ENCODE measurements around the gene PIM3. TPM values are rescaled to one million over a fixed set of nuclear protein-coding genes. Genes with fewer than 3 reads are reported as not detected.

PIM3 gene
- total RNA-seq, 1 experiment from 2014 or later = 86.3 TPM

- no peak overlapping the region for H3K4me3 Mint-ChIP-seq (ENCODE audit: low read depth, unreplicated experiment)
- intact Hi-C loops (cut with micrococcal nuclease; ENCODE audit: unreplicated experiment) = no loop called here
Observed at GRCh38 chr22:49924113-49924833, 36.3 kb upstream of the PIM3 start.

GRCh38 chr22:49925525-49926128 lies 34.9 kb upstream of the PIM3 start:
- Mint-ChIP-seq H3K4me3 (ENCODE audit: low read depth, unreplicated experiment) (no peak overlapping the region), H3K36me3 (ENCODE audit: insufficient read depth, unreplicated experiment) (peaks cover 47% of the 10 kb centered on the region), H3K9me3 (ENCODE audit: low read depth, unreplicated experiment) (no peaks in the 10 kb centered on the region), H3K27me3 (ENCODE audit: unreplicated experiment) (no peaks in the 10 kb centered on the region), H3K27ac (ENCODE audit: unreplicated experiment) (no peak overlapping the region), H3K4me1 (ENCODE audit: low read depth, unreplicated experiment) (peaks cover 2% of the 10 kb centered on the region)
- DNase-seq = no peak
- intact Hi-C loops (cut with micrococcal nuclease; ENCODE audit: unreplicated experiment) = no loop called here
- CTCF ChIA-PET = interaction anchor here (0.7 kb wide), 1 partner anchor 105 kb away, joined by 4 read pairs; no protein-coding TSS in a partner anchor
- no TSS peak for BruUV-seq (replicated peaks)
- TF ChIP-seq CTCF (IDR thresholded peaks at IDR 0.05; ENCODE audit: unreplicated experiment) = no peak

More at GRCh38 chr22:49924113-49924833, 36.3 kb upstream of the PIM3 start:
- Mint-ChIP-seq H3K27ac (ENCODE audit: unreplicated experiment) (no peak overlapping the region), H3K9me3 (ENCODE audit: low read depth, unreplicated experiment) (no peaks in the 10 kb centered on the region), H3K27me3 (ENCODE audit: unreplicated experiment) (no peaks in the 10 kb centered on the region), H3K36me3 (ENCODE audit: insufficient read depth, unreplicated experiment) (peaks cover 57% of the 10 kb centered on the region), H3K4me1 (ENCODE audit: low read depth, unreplicated experiment) (no peaks in the 10 kb centered on the region)
- no peak for DNase-seq
- CTCF ChIA-PET = no interaction called here
- no TSS peak for BruUV-seq (replicated peaks)
- no peak for TF ChIP-seq CTCF (IDR thresholded peaks at IDR 0.05; ENCODE audit: unreplicated experiment)

- TF ChIP-seq CTCF (IDR thresholded peaks at IDR 0.05; ENCODE audit: unreplicated experiment) = no peak
- no peaks in the 10 kb centered on the region for H3K9me3 Mint-ChIP-seq (ENCODE audit: low read depth, unreplicated experiment)
- no peaks in the 10 kb centered on the region for H3K27me3 Mint-ChIP-seq (ENCODE audit: unreplicated experiment)
- no TSS peak for BruUV-seq (replicated peaks)
- no peak overlapping the region for H3K27ac Mint-ChIP-seq (ENCODE audit: unreplicated experiment)
- intact Hi-C loops (cut with micrococcal nuclease; ENCODE audit: unreplicated experiment) = no loop called here
- H3K4me1 Mint-ChIP-seq (ENCODE audit: low read depth, unreplicated experiment) = peaks cover 11% of the 10 kb centered on the region
- H3K36me3 Mint-ChIP-seq (ENCODE audit: insufficient read depth, unreplicated experiment) = peaks cover 54% of the 10 kb centered on the region
- CTCF ChIA-PET = interaction anchor here (0.7 to 1.6 kb wide), 2 partner anchors 13 to 103 kb away, joined by 4 read pairs; no protein-coding TSS in a partner anchor
- H3K4me3 Mint-ChIP-seq (ENCODE audit: low read depth, unreplicated experiment) = no peak overlapping the region
- no peak for DNase-seq
Observed at GRCh38 chr22:49926916-49927315, 33.7 kb upstream of the PIM3 start.

- no peak for TF ChIP-seq CTCF (IDR thresholded peaks at IDR 0.05; ENCODE audit: unreplicated experiment)
- H3K36me3 Mint-ChIP-seq (ENCODE audit: insufficient read depth, unreplicated experiment) = peaks cover 49% of the 10 kb centered on the region
- H3K27me3 Mint-ChIP-seq (ENCODE audit: unreplicated experiment) = no peaks in the 10 kb centered on the region
- H3K27ac Mint-ChIP-seq (ENCODE audit: unreplicated experiment) = no peak overlapping the region
- no peak for DNase-seq
- H3K9me3 Mint-ChIP-seq (ENCODE audit: low read depth, unreplicated experiment) = no peaks in the 10 kb centered on the region
- CTCF ChIA-PET = interaction anchor here (0.7 to 1.6 kb wide), 2 partner anchors 13 to 103 kb away, joined by 4 read pairs; no protein-coding TSS in a partner anchor
- intact Hi-C loops (cut with micrococcal nuclease; ENCODE audit: unreplicated experiment) = no loop called here
- no peak overlapping the region for H3K4me3 Mint-ChIP-seq (ENCODE audit: low read depth, unreplicated experiment)
- no TSS peak for BruUV-seq (replicated peaks)
- peaks cover 11% of the 10 kb centered on the region for H3K4me1 Mint-ChIP-seq (ENCODE audit: low read depth, unreplicated experiment)
Observed at GRCh38 chr22:49927483-49928184, 32.9 kb upstream of the PIM3 start.

All from Calu3 (cell line).